Fibroblast of mammary gland (primary cell): ENCODE measurements around the gene MECR.

Experiments used
- DNase-seq: peaks from one replicate; pipeline ENCODE4 v3.0.0-alpha.2; 2010; ENCODE audit warnings: low read depth
- H3K4me3 ChIP-seq: 2 replicates; pipeline ENCODE4 v1.5.1; 2011; ENCODE audit warnings: low read depth, mild to moderate bottlenecking, low read length, moderate library complexity; ENCODE audit not compliant: control insufficient read depth
- CTCF ChIP-seq: conservative IDR thresholded peaks from 2 replicates; pipeline ENCODE4 v1.5.1; 2011; ENCODE audit warnings: low read depth, low read length, inconsistent platforms; ENCODE audit not compliant: control insufficient read depth, insufficient read depth

Gene MECR

GRCh38 chr1:29230553-29231378, at the start of gene MECR:
Gene MECR (minus strand): TSS chr1:29230934. CDS start chr1:29230906, 28 bp downstream.
- H3K4me3 ChIP-seq: peak within 1 kb of the TSS; percentile 98
- TF ChIP-seq CTCF: no peak
- peak; percentile 89 for DNase-seq

- no peak overlapping the region for H3K4me3 ChIP-seq
- DNase-seq: no peak
- TF ChIP-seq CTCF: no peak
Observed at GRCh38 chr1:29279951-29280391, 49.2 kb upstream of the MECR start.

- no peak for TF ChIP-seq CTCF
- no peak for DNase-seq
- H3K4me3 ChIP-seq: no peak overlapping the region
Observed at GRCh38 chr1:29279406-29279805, 48.7 kb upstream of the MECR start.

- no peak for DNase-seq
- TF ChIP-seq CTCF: no peak
- no peak overlapping the region for H3K4me3 ChIP-seq
Observed at GRCh38 chr1:29278124-29278523, 47.4 kb upstream of the MECR start.

GRCh38 chr1:29275435-29275834, 44.7 kb upstream of the MECR start:
- no peak for TF ChIP-seq CTCF

GRCh38 chr1:29272147-29272907, 41.6 kb upstream of the MECR start:
- TF ChIP-seq CTCF: no peak
- no peak overlapping the region for H3K4me3 ChIP-seq
- no peak for DNase-seq

More at GRCh38 chr1:29275435-29275834, 44.7 kb upstream of the MECR start:
- no peak overlapping the region for H3K4me3 ChIP-seq
- no peak for DNase-seq
